HTERT RPE-1 (cell line): ENCODE measurements around the gene XPNPEP2.

ENCODE experiments used
- in situ Hi-C: fragments of 300-500 bp; cut with MboI; formaldehyde crosslinking; loops from 4 replicates; pipeline ENCODE4 v1.14.3; 2020; ENCODE audit warnings: low sequenced_read_pairs

XPNPEP2 gene

GRCh38 chrX:129748305-129748704 lies 9.5 kb downstream of the XPNPEP2 start:
- in situ Hi-C loops: no loop called here

GRCh38 chrX:129749069-129749468 lies 10.3 kb downstream of the XPNPEP2 start:
- in situ Hi-C loops: no loop called here

DNA sequence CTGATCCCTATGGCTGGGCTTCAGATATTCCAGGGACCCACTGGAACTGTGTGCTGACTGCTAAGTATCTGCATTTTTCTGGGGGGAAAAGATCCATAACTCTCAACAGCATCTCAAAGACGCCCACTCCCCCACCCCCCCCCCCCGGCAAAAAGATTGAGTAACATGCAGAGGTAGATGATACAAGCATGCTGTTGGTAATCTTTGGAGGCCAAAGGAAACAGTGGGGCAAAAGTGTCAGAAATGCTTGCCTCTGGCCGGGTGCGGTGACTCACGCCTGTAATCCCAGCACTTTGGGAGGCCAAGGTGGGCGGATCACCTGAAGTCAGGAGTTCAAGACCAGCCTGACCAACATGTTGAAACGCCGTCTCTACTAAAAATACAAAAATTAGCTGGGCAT lies 12.2 kb downstream of the XPNPEP2 start:
- in situ Hi-C loops: no loop called here

GRCh38 chrX:129754056-129755024 lies 15.6 kb downstream of the XPNPEP2 start:
- in situ Hi-C loops: no loop called here

DNA sequence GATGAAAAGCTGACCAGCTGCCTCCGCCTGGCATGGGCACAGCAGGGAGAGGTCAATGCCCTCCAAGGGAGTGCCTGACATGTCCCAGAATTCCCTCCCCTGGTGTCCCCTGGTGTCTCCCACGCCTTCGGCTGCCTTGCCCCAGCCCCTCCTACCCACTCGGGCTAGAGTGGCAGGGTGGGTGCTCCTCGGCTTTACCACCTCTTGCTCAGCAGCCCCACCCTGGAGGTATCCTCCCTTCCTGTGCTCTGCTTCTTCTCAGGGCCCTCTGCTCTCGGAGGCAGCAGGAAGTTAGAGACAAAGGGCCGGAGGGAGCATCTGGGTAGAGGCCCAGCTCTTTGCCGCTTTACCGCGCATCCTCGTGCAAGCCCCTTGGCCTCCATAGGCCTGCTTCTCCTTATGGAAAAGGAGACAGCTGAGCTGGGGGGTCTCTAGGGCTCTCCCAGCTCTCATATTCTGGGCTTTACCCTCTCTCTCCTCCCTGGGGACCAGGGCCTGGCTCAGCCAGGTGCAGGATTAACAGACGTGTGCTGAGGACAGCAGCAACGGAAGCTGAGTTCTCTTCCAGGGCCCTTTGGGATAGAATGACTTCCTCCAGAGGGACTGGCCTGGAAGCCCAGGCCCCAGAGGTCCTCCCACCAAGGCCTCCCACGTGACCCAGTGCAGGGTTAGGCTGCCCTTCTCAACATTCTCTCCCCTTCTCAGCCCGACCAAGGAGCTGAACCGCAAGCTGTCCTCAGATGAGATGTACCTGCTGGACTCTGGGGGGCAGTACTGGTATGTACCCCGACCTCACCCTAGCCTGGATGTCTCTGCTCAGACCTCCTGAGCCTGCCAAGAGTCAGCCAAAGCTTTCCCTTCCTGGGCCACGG lies 17.2 kb downstream of the XPNPEP2 start:
- in situ Hi-C loops: no loop called here

DNA sequence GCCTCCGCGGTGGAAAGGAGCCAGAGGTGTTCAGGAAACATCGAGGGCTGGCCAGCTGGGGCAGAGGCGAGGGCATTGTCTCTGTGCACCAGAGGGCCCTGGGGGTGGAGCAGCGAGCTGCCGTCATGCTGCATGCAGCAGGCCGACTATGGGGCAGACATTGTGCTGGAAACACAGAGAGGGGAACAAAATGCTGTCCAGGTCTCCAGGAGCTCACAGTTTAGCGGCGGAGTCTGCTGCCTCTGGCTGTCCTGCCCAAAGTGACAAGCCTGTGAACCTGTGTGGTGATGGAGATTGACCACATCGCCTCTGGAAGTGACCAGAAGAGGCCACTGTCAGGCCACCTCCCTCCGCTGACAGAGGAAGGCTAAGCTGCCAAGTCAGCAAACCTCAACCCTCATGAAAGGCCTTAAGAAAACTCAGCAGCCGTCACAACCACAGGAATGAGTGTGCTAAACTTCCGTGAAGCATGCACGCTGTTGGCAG lies 20.8 kb downstream of the XPNPEP2 start:
- in situ Hi-C loops: no loop called here

- in situ Hi-C loops: no loop called here
These were observed 21.4 kb downstream of the XPNPEP2 start for GRCh38 chrX:129760155-129760554.

GRCh38 chrX:129760981-129761380 lies 22.2 kb downstream of the XPNPEP2 start:
- in situ Hi-C loops: no loop called here

DNA sequence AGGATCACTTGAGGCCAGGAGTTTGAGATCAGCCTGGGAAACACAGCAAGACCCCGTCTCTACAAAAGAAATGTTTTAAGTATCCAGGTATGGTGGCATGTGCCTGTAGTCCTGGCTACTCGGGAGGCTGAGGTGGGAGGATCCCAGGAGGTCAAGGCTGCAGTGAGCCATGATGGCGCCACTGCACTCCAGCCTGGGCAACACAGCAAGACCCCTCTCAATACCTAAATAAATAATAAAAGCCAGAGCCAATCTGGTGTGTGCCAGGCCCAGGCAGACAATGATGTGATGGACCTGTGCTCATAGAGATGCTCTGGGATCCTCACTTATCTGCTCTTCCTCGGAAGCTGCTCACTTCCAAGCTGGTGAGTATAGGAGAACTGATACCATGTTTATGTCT lies 22.8 kb downstream of the XPNPEP2 start:
- in situ Hi-C loops: no loop called here

DNA sequence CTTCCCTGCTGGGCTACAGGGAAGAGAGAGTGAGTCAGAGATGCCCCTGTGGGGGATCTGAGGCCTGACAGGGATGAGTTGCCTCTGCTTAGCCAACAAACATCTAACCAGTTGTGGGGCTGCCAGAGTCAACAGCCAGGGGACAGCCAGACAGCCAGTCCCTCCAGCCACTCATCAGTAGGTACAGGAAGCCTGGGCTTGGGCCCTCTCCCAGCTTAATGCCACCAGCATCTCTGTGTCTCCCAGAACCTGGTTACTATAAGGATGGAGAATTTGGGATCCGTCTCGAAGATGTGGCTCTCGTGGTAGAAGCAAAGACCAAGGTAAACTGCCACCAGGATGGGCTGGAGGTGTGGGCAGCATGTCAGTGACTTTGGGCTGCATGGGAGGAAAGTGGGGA lies 23.7 kb downstream of the XPNPEP2 start:
- in situ Hi-C loops: no loop called here

DNA sequence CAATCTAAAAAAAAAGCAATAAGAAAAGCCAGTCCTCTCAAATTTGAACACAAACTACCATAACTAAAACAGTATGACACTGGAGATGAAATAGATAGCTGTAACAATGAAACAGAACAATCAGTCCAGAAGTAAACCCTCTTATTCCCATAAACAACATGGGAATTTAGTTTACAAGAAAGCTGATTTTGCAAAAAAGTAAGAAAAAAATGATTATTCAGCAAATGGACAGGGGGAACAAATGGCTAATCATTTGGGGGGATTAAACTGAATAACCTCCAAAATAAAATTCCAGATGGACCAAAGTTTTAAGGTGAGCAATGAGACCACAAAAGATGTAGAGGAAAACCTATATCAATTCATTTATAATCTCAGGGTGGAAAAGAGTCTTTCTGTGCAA lies 24.9 kb downstream of the XPNPEP2 start:
- in situ Hi-C loops: no loop called here

DNA sequence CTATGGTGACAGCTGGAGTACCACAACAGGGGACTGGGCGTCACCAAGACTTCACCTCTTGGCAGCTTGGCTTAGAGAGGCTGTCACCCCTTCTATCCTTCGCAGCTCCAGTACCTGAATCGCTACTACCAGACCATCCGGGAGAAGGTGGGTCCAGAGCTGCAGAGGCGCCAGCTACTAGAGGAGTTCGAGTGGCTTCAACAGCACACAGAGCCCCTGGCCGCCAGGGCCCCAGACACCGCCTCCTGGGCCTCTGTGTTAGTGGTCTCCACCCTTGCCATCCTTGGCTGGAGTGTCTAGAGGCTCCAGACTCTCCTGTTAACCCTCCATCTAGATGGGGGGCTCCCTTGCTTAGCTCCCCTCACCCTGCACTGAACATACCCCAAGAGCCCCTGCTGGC lies 29.4 kb downstream of the XPNPEP2 start:
- in situ Hi-C loops: no loop called here

GRCh38 chrX:129768586-129769466 lies 30.0 kb downstream of the XPNPEP2 start:
- in situ Hi-C loops: no loop called here

DNA sequence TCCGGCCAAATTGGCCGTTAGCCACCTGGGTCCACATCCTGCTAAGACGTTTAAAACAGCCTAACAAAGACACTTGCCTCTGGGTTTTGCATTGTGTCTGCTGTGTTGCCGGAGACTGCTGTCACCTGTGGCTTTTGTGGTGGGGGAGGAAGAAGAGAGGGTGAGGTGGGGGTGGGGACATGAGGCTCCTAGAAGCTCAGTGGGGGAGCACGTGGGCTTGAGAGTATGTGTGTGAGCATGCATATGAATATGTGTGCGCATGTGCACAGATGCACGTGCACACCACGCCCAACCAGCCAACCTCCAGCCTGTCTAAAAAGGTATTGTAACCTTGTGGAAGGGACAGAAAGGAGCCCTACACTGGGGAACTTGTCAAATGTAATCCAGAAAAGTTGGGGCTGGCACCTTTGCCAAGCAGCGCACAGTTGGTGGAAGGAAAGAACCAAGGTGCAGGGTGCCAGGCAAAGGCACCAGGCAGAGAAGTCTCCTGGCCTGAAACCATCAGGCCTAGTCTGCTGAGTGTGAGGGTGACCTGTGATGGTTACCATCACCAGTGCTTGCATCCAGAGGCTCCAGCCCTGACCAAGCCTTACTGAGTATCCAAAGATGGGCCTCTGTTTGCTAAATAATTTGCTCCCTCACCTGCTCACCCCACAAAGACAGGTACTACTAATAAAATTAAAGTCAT lies 30.8 kb downstream of the XPNPEP2 start:
- in situ Hi-C loops: no loop called here

GRCh38 chrX:129771266-129771995 lies 32.7 kb downstream of the XPNPEP2 start:
- in situ Hi-C loops: no loop called here

DNA sequence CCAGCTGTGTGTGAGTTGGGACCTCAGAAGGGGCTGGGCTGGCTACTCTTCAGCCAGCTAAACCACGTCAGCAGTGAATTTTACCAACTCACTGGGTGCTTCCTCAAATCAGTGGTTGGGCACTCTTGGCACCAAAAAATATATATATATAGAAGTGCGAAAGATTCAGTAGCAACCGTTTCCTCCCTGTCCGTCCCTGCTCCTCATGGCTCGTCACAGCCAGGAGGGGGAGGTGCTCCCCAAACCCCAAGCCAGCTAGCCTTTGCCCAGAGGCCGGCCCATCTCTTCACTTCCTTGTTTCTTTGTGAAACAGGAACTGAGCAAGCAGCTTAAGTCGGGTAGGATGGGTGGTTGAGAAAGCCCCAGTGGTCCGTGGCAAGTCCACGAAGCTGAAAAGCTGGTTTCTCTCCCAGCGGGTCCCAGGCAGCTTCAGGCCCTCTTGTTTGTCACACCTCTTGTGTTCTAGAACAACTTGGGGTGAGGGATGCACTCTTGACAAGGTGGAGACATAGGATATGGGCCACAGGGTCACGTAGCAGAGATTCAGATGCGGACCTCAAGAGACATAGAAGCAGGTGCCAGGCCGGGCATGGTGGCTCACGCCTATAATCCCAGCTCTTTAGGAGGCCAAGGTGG lies 34.1 kb downstream of the XPNPEP2 start:
- in situ Hi-C loops: no loop called here

- in situ Hi-C loops: no loop called here
These were observed 35.1 kb downstream of the XPNPEP2 start for GRCh38 chrX:129773649-129774458.
